ENCODE data around the gene PTPA.

GRCh38 chr9:129171993-129172751 is 61.0 kb downstream of the PTPA start:
- TF ChIP-seq L3MBTL2 (conservative IDR thresholded peaks at IDR 0.05) (no peak), ELF4 (IDR thresholded peaks at IDR 0.05) (no peak)
